ENCODE data around the gene CLEC16A.

The CLEC16A gene

DNA sequence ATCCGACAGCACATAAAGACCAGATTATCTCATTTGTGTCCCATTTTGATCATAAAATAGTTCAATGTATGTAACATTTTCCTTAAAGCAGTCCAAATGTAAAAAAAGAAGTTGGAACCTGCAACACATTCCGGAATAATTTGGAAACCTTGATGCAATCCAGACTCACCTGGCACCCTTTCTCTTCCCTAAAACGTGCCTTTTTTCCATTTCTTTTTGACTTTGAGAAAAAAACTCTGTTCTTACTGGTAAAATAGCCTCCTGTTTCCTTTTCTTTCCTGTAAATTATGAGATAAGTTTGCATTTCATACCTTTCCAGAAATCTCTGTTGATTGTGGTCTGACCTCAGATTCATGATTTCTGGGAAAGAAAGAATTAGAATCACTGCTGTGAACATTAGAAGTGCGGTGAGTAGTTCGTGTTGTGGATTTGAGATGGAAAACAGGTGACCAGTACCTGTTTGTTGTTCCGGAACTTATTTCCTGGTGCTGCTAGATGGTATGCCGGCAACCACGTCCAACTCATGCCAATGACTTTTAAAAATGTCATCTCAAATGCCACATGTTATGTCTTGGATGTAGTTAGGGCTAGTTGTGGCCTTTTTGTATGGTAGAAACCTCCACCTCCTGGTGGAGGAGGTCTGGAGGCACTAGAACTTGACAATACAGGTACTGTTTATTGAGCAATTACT, 203.5 kb downstream of the CLEC16A start:
- no peak for TF ChIP-seq ZNF274 (IDR thresholded peaks at IDR 0.05; ENCODE audit: low read depth, low read length)

DNA sequence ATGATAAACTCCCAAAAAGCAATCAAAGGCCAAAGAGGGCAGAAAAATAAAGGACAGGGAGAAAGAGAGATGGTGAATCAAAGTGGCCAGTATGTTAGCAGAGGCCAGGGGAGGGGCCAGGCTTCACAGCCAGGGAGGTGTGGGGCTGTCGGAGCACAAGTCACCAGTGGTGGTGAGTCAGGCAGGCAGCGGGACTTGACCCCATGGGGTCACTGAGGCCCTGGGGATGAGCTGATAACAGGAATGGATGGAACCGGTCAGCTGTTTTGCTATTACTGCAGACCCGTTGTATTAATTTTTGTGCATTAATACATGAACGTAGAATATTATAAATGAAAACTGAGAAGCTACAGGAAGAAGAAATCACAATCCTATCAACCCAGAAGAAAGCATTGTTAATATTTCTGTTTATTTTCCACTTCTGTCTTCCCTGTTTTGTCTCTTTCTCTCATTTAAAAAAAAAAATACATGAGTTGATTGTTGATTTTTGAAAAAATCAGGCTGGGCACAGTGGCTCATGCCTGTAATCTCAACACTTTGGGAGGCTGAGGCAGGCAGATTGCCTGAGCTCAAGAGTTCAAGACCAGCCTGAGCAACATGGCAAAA, 204.8 kb downstream of the CLEC16A start:
- H3K4me3 ChIP-seq (ENCODE audit: low read length): no peak overlapping the region

More for the DNA sequence above, 203.5 kb downstream of the CLEC16A start:
- H3K4me3 ChIP-seq (ENCODE audit: low read length): no peak overlapping the region

DNA sequence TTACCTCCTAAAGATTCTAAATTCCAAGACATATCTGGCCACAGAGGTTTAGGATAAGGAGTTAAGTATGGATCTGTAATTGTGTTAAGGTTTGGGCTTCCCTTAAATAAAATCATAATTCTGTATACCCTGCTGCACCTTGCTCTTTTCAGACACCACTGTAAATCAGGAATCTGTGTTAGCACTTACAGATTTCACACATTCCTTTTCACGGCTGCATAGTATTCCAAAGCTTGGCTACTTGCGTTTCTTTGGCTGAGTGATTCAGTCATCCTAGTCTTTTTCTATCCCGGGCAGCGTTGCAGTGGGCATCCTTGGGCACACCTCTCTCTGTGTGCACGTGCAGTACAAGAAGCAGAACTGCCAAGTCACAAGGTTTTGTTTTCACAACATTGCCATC, 205.8 kb downstream of the CLEC16A start:
- H3K4me3 ChIP-seq (ENCODE audit: low read length): no peak overlapping the region
- TF ChIP-seq ZNF274 (IDR thresholded peaks at IDR 0.05; ENCODE audit: low read depth, low read length): no peak

More for the DNA sequence above, 204.8 kb downstream of the CLEC16A start:
- TF ChIP-seq ZNF274 (IDR thresholded peaks at IDR 0.05; ENCODE audit: low read depth, low read length): no peak

GRCh38 chr16:11151156-11151884, 207.0 kb downstream of the CLEC16A start:
- H3K4me3 ChIP-seq (ENCODE audit: low read length): no peak overlapping the region
- TF ChIP-seq ZNF274 (IDR thresholded peaks at IDR 0.05; ENCODE audit: low read depth, low read length): no peak

DNA sequence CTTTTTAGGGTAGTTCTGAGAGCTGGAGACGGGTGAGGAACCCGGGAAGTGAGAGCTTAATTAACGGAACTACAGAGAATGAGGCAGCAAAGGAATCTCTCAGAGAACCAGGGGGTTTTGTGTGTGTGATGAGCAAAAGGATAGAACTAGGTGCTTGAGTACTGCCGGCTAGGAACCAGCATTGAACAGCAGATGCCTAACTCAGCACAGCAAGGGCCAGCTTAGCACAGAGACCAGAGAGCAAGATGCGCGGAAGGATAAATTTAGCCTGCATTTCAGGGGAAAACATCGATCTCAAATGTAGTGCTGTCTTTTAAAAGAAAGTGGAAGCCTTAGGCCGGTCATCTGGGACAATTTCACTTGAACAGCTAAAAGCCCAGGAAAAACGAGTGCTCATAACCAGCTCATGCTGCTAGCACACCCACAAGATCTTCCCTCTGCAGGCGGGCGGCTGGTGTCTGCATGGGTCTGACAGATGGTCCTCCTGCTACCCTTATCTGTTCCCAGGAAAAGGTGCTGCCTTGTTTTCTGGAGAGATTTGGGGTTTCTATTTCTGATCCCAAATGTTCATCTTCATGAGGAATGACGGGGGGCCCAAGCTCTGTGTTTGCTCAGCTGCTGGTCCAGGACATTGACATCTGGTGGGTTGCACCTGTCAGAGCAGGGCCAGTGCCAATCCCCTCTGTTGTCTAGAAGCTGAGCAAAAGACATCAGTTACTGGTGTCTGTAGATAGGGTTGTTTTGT, 207.7 kb downstream of the CLEC16A start:
- H3K4me3 ChIP-seq (ENCODE audit: low read length): no peak overlapping the region
- no peak for TF ChIP-seq ZNF274 (IDR thresholded peaks at IDR 0.05; ENCODE audit: low read depth, low read length)

- H3K4me3 ChIP-seq (ENCODE audit: low read length): no peak overlapping the region
- TF ChIP-seq ZNF274 (IDR thresholded peaks at IDR 0.05; ENCODE audit: low read depth, low read length): no peak
These were observed 208.4 kb downstream of the CLEC16A start for GRCh38 chr16:11152677-11153331.

DNA sequence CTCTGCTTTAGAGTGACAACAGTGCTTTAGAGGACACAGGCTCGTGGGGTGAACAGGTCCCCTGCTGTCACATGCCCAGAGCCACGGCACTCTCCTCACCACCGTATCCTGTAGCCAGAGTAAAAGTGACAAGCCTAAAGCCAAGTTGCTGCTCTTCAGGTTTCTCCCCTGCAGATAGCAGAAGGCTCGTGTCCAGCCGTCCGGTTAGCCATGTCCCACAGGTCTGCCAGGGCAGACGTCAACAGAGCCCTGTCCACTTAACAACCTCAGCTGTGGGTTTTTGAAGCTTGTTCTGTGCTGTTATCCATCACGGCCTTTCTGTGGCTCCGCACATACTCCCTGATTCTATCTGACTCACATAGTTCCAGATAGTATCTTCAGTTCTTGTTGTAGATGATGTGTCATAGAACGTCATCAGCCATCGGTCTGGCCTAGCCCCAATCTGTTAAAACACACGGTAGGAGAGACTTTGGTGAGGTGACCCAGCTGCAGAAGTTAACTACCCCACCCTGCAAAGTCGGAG, 211.0 kb downstream of the CLEC16A start:
- H3K4me3 ChIP-seq (ENCODE audit: low read length): no peak overlapping the region
- no peak for TF ChIP-seq ZNF274 (IDR thresholded peaks at IDR 0.05; ENCODE audit: low read depth, low read length)

DNA sequence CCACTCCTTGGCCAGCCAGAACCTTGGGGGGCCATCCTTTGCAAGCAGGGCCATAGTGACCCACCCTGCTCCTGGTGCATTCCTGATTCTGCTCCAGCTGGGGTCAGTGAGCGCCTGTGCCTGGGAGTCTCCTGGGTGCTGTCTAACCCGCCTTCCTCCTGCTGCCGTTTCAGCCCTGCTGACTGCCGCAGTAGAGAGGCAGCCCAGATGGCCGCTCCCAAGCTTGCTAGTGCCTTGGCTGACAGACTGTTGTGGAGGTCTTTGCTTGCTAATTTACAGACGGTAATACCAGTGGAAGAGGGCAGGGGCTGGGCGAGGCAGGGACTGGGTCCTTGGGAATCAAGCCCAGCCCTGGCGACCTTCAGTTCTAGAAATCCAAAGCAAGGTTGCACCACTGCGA, 212.0 kb downstream of the CLEC16A start:
- no peak overlapping the region for H3K4me3 ChIP-seq (ENCODE audit: low read length)
- no peak for TF ChIP-seq ZNF274 (IDR thresholded peaks at IDR 0.05; ENCODE audit: low read depth, low read length)

GRCh38 chr16:11157143-11157542, 212.8 kb downstream of the CLEC16A start:
- no peak for TF ChIP-seq ZNF274 (IDR thresholded peaks at IDR 0.05; ENCODE audit: low read depth, low read length)
- no peak overlapping the region for H3K4me3 ChIP-seq (ENCODE audit: low read length)

DNA sequence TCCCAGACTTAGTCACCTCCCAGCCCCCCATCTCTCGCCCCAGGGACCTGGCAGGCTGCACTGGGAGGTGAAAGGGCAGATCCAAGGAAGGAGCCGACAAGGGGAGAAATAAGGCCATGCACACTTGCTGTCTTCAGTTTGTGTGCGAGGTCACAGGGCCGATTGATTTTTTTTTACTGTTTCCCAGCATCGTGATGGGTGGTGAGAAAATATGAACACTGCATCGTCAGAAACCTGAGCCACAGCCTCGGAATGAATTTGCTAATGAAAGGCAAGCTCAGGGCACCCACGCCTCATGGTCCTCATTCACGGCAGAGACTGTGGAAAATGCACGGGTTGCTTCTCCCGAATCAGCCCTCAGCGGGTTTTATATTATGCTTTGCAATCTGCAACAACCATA, 213.7 kb downstream of the CLEC16A start:
- H3K4me3 ChIP-seq (ENCODE audit: low read length): no peak overlapping the region
- TF ChIP-seq ZNF274 (IDR thresholded peaks at IDR 0.05; ENCODE audit: low read depth, low read length): no peak

DNA sequence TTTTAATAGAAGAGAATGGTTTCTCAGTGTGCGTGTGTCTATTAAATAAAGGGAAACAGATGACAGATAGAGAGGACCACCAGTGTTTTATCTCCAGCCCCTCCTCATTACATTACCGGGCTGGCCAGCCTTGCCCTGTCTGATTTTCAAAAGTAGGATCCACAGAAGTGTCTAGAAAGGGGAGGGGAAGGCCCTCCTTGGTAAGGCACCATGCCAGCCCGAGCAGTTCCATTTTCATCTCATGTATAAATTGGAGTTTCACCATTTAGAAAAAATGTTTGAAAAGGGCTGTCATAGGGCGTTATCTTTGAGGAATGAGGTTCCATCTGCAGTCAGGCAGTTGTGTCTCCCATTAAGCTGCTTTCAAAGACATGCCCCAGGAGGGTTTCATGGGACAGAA, 214.9 kb downstream of the CLEC16A start:
- no peak overlapping the region for H3K4me3 ChIP-seq (ENCODE audit: low read length)

DNA sequence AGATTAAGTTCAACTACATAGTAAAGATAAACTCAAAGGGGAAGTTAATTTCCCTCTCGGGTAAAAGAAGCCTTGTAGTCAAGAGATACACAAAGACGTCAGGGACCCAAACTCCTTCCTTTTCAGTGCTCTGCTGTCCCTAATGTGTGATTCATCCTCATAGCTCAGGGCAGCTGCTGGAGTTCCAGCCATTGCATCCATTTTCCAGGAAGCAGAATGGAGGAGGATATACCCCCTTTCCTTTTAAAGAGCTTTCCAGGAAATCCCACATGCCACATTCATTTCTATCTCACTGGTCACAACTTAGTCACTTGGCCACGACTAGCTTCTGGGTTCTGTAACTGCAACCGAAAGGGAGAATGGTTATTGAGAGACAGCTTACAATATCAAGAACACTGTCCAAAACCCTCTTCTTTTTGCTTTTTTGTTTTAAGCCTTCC, 216.3 kb downstream of the CLEC16A start:
- H3K4me3 ChIP-seq (ENCODE audit: low read length): no peak overlapping the region
- TF ChIP-seq ZNF274 (IDR thresholded peaks at IDR 0.05; ENCODE audit: low read depth, low read length): no peak

More for the DNA sequence above, 214.9 kb downstream of the CLEC16A start:
- TF ChIP-seq ZNF274 (IDR thresholded peaks at IDR 0.05; ENCODE audit: low read depth, low read length): no peak

GRCh38 chr16:11161439-11161838, 217.1 kb downstream of the CLEC16A start:
- no peak for TF ChIP-seq ZNF274 (IDR thresholded peaks at IDR 0.05; ENCODE audit: low read depth, low read length)
- H3K4me3 ChIP-seq (ENCODE audit: low read length): no peak overlapping the region

Measured in GM08714 (cell line).